T-helper 1 cell treated with Interleukin-12 subunit alpha and Interleukin-12 subunit beta and Interleukin-4 antibody, amounts not matched to agents 30 ng/mL and 1 ng/mL, for 36 hours (primary cell): ENCODE results near the gene CCNYL1. TPM values are rescaled to one million over a fixed set of nuclear protein-coding genes. Genes with fewer than 3 reads are reported as not detected.
"Not testable (repeated sequence)": the region's sequence is repeated elsewhere in the genome, so short reads cannot be mapped to it uniquely, and the experiment has no call there.

Experiments used
- intact Hi-C: fragments of 100-400 bp; cut with micrococcal nuclease; formaldehyde crosslinking; loops from one replicate; pipeline ENCODE4 v1.15.1; 2024
- total RNA-seq: library from RNA; stranded (reverse); gene quantifications from 2 replicates; pipeline ENCODE4 v1.2.3, GENCODE V29; 2022

Gene CCNYL1
- total RNA-seq, 1 donor from 2014 or later = 8.9 TPM

- intact Hi-C loops = no loop called here
These were observed 22.8 kb downstream of the CCNYL1 start for GRCh38 chr2:207734264-207734635.

- intact Hi-C loops = no loop called here
These were observed 23.4 kb downstream of the CCNYL1 start for GRCh38 chr2:207734636-207735512.

- intact Hi-C loops = not testable (repeated sequence)
These were observed 24.0 kb downstream of the CCNYL1 start for GRCh38 chr2:207735513-207735859.

GRCh38 chr2:207743514-207743913 is 32.1 kb downstream of the CCNYL1 start:
- intact Hi-C loops = no loop called here

DNA sequence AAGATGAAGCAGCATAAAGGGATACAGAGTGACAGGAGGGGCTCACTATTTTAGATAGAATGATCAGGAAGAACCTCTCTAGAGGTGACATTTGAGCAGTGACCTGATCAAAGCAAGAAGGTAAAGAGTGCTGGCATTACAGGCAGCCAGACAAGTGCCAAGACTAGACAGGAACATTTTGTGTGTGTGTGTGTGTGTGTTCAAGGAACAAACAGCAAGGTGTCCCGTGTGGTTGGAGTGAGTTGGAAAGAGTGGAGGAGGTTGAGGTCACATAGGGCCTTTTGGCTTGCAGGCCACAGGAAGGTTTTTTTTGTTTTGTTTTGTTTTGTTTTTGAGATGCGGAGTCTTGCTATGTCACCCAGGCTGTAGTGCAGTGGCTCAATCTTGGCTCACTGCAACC is 32.6 kb downstream of the CCNYL1 start:
- intact Hi-C loops = no loop called here

DNA sequence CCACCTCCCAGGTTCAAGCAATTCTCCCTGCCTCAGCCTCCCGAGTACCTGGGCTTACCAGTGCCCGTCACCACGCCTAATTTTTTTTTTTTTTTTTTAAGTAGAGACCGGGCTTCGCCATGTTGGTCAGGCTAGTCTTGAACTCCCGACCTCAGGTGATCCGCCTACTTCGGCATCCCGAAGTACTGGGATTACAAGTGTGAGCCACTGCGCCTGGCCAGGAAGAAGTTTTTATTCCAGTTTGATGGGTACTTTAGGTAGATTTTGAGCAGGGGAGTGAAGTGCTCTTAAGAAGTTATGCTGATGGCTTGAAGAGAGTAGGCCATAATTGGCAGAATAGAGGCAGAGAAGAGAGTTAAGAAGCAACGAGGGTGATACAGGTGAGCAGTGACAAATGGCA is 33.0 kb downstream of the CCNYL1 start:
- intact Hi-C loops = no loop called here

DNA sequence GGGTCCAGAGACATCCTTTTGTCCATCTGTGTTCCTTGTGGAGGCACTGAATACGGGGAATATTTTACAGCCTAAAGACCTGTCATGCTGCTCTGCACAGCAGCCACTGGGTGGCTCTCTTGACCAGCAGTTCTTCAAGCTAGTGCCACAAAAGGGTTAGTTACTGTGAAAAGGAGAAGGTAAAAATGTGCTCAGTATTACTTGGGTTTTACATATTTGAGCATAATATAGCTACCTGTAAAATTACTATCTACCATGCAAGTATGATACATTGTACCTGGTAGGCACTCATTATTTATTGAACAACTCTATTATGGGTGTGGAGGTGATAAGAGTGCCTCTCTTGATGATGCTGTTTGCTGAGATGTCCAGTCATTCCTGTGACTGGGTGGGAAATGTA is 34.7 kb downstream of the CCNYL1 start:
- intact Hi-C loops = loop anchor here (1.0 kb wide), 5 partner anchors 227 to 508 kb away; no protein-coding TSS in a partner anchor

DNA sequence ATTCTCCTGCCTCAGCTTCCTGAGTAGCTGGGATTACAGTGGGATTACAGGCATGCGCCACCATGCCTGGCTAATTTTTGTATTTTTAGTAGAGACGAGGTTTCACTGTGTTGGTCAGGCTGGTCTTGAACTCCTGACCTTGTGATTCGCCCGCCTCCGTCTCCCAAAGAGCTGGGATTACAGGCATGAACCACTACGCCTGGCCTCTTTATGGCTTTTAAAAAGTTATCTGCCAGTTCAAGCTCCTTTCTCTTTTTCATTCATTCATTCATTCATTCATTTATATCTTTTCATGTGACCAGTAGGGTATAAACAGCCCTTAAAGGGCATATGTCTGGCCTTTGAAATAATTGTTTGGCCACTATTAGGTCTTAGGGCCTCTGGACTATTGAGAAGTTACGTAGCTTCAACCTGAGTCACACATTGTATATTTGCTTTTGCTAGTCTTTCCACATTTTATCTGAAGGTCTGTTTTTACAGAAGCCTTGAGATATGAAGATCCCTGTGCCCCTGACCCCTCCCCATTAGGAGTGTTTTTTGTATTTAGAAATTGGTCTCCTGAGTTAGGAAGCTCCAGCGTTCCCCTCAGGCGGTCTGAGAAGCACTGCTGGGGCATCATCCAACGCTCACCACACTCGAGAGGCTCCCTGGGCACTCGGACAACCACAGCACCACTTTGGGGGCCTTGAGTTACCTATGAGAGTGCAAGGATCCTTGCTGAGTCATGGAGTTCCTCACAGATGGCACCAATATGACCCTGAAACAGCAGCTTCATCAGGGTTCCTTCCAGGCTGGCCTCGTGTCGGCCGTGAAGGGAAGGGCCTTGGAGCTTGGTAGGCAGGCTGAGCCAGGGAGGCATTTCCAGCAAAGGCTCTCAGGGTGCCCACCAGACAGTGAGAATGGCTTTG is 36.5 kb downstream of the CCNYL1 start:
- intact Hi-C loops = no loop called here

GRCh38 chr2:207748993-207749392 is 37.6 kb downstream of the CCNYL1 start:
- intact Hi-C loops = no loop called here

GRCh38 chr2:207749873-207750272 is 38.4 kb downstream of the CCNYL1 start:
- intact Hi-C loops = no loop called here

- intact Hi-C loops = no loop called here
These were observed 38.9 kb downstream of the CCNYL1 start for GRCh38 chr2:207750345-207750744.

- intact Hi-C loops = no loop called here
These were observed 39.4 kb downstream of the CCNYL1 start for GRCh38 chr2:207750876-207751275.

DNA sequence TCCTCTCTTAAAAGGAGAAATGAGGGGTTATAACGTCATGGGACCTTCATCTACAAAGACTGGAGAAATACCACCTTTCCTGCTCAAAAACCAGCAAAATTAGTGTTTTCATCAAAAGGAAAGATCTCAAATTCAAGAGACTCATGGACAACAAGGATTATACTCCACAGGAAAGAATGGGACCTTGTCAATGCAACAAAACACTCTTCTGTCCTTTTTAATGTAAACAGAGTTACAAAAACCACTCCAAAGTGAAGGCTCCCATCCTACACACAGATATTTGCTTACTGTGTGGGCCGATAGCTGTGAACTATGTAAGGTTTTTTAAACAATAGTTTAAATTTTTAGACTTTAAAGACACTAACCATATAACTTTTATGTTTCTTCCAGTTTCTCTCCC is 42.2 kb downstream of the CCNYL1 start:
- intact Hi-C loops = not testable (repeated sequence)

GRCh38 chr2:207754498-207755383 is 43.3 kb downstream of the CCNYL1 start:
- intact Hi-C loops = no loop called here

- intact Hi-C loops = no loop called here
These were observed 46.6 kb downstream of the CCNYL1 start for GRCh38 chr2:207758025-207758424.

GRCh38 chr2:207759890-207760289 is 48.5 kb downstream of the CCNYL1 start:
- intact Hi-C loops = no loop called here

GRCh38 chr2:207760453-207760852 is 49.0 kb downstream of the CCNYL1 start:
- intact Hi-C loops = no loop called here

- intact Hi-C loops = not testable (repeated sequence)
These were observed 50.0 kb downstream of the CCNYL1 start for GRCh38 chr2:207761426-207761825.

DNA sequence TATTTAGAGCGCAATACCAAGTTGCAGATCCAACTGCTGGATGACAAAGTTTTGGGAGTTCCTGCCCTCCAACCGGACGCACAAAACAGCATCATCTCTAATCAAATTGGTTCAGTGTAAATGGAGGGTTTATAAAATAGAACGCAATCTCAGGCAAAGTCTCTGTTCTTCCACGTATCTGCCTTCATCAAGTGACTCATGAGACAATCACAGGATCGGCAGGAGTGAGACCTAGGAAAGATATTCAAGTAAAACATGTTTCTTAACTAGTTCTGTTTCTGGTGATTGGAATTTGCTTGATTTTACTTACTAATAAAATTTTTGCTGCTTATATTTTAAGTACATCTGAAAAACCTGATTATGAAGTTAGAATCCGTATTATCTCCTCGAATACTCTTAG is 50.7 kb downstream of the CCNYL1 start:
- intact Hi-C loops = no loop called here

DNA sequence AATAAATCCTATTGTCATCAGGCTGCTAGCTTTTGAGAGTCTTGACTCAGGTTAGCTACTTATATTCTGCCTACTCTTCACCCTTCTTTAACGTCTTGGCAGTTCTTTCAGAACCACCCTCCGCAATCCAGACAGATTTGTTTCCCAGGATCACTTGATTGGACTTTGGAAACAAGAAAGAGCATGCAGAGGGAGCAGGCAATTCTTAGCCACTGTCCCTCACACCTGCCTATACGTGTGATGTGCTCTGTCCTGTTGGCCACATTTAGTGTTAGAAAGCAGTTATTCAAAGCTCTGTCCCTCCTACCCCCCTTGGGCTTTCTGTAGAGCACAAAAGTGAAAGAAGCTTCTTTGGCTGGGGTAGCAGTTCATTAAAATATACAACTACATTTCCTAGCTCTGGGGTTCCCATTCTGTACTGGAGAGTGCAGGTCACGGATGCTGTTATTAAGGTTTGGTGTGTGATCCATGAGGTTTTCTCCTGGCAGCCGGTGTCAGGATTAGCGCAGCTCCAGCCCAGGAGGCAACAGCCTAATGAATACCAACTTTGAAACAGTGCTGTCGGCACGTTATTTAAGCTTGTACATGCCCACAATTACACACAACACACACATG is 52.0 kb downstream of the CCNYL1 start:
- intact Hi-C loops = no loop called here

- intact Hi-C loops = no loop called here
These were observed 52.7 kb downstream of the CCNYL1 start for GRCh38 chr2:207764096-207764630.
